DMS79 treated with DMSO at 0.1 percent for 48 hours (cell line): ENCODE data around the gene TNFSF9.
"Not testable (repeated sequence)": the region's sequence is repeated elsewhere in the genome, so short reads cannot be mapped to it uniquely, and the experiment has no call there.

Experiments
- DNase-seq: peaks from one replicate; lab custom pipeline; 2025; lab: John Stamatoyannopoulos, UW

TNFSF9 gene

GRCh38 chr19:6572217-6572616, 41.4 kb downstream of the TNFSF9 start:
- DNase-seq = no peak

- DNase-seq = no peak
These were observed 42.5 kb downstream of the TNFSF9 start for GRCh38 chr19:6573350-6573749.

GRCh38 chr19:6576869-6577475, 46.1 kb downstream of the TNFSF9 start:
- DNase-seq = no peak

GRCh38 chr19:6577476-6578125, 46.8 kb downstream of the TNFSF9 start:
- no peak for DNase-seq

- no peak for DNase-seq
These were observed 48.8 kb downstream of the TNFSF9 start for GRCh38 chr19:6579450-6580178.

- DNase-seq = no peak
These were observed 49.5 kb downstream of the TNFSF9 start for GRCh38 chr19:6580313-6580712.

- not testable (repeated sequence) for DNase-seq
These were observed 52.0 kb downstream of the TNFSF9 start for GRCh38 chr19:6582515-6583484.
